SK-N-SH treated with all-trans-retinoic acid at 6 μM for 48 hours (cell line): Measurements from ENCODE around the gene PCDHGB1.

Source experiments
- ESRRG ChIP-seq: fragments of 250-450 bp; sonication (Bioruptor Pico); IDR thresholded peaks from 2 replicates; pipeline ENCODE4 v1.6.1; 2021; ENCODE audit warnings: mild to moderate bottlenecking
- RARB ChIP-seq: fragments of 250-450 bp; sonication (Bioruptor Pico); IDR thresholded peaks from 2 replicates; pipeline ENCODE4 v1.8.0; 2021; ENCODE audit warnings: mild to moderate bottlenecking, moderate library complexity
- TCF4 ChIP-seq: fragments of 250-450 bp; sonication (Bioruptor Pico); IDR thresholded peaks from 2 replicates; pipeline ENCODE4 v1.8.0; 2021; ENCODE audit warnings: mild to moderate bottlenecking, moderate library complexity, borderline replicate concordance
- TOX ChIP-seq: fragments of 250-450 bp; sonication (Bioruptor Pico); IDR thresholded peaks from 2 replicates; pipeline ENCODE4 v1.8.0; 2021; ENCODE audit warnings: mild to moderate bottlenecking, moderate library complexity, borderline replicate concordance
- ZC3H10 ChIP-seq: fragments of 250-450 bp; sonication (Bioruptor Pico); IDR thresholded peaks from 2 replicates; pipeline ENCODE4 v1.5.1; 2021; ENCODE audit warnings: mild to moderate bottlenecking, moderate library complexity
- ZFP3 ChIP-seq: fragments of 250-450 bp; sonication (Bioruptor Pico); IDR thresholded peaks from 2 replicates; pipeline ENCODE4 v1.5.0; 2020; ENCODE audit warnings: mild to moderate bottlenecking, moderate library complexity
- ZNF70 ChIP-seq: fragments of 450-650 bp; formaldehyde crosslinking; IDR thresholded peaks from 2 replicates; pipeline ENCODE4 v1.5.0; 2020; ENCODE audit warnings: mild to moderate bottlenecking, moderate library complexity
- TF ChIP-seq, protein P1 (sequence below): fragments of 250-450 bp; sonication (Bioruptor Pico); IDR thresholded peaks from 2 replicates; pipeline ENCODE4 v1.8.0; 2020; ENCODE audit warnings: mild to moderate bottlenecking, moderate library complexity, borderline replicate concordance
- TF ChIP-seq, protein P2 (sequence below): fragments of 250-450 bp; sonication (Bioruptor Pico); IDR thresholded peaks from 2 replicates; pipeline ENCODE4 v1.8.0; 2021; ENCODE audit warnings: low read depth, mild to moderate bottlenecking, moderate library complexity, borderline replicate concordance
- TF ChIP-seq, protein P3 (sequence below): fragments of 250-450 bp; sonication (Bioruptor Pico); IDR thresholded peaks from 2 replicates; pipeline ENCODE4 v1.5.0; 2020; ENCODE audit warnings: mild to moderate bottlenecking, moderate library complexity

DNA sequence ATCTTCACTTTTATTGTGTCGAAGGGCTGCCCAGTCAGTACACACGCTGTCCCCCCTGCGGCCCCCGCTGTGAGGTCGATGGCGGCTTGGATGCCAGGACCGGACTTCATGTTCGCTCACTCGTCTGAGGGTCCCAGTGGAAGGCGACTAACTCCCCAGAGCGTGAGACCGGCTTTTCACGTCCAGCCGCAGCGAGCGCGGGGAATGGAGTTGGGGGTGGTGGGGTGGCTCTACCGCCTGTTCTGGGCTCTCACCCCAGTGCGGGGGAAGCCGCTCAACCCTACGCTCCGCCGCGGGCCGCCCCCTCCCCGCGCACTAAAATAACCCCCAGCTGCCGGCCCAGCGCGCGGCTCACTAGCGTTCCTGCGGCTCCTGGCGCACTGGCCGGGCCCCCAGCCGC is 46.1 kb upstream of the PCDHGB1 start, which contains the start of gene SLC25A2:
- TF ChIP-seq, protein P1, sequence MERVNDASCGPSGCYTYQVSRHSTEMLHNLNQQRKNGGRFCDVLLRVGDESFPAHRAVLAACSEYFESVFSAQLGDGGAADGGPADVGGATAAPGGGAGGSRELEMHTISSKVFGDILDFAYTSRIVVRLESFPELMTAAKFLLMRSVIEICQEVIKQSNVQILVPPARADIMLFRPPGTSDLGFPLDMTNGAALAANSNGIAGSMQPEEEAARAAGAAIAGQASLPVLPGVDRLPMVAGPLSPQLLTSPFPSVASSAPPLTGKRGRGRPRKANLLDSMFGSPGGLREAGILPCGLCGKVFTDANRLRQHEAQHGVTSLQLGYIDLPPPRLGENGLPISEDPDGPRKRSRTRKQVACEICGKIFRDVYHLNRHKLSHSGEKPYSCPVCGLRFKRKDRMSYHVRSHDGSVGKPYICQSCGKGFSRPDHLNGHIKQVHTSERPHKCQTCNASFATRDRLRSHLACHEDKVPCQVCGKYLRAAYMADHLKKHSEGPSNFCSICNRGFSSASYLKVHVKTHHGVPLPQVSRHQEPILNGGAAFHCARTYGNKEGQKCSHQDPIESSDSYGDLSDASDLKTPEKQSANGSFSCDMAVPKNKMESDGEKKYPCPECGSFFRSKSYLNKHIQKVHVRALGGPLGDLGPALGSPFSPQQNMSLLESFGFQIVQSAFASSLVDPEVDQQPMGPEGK (CRISPR knock-in tag): no peak
- TF ChIP-seq, protein P2, sequence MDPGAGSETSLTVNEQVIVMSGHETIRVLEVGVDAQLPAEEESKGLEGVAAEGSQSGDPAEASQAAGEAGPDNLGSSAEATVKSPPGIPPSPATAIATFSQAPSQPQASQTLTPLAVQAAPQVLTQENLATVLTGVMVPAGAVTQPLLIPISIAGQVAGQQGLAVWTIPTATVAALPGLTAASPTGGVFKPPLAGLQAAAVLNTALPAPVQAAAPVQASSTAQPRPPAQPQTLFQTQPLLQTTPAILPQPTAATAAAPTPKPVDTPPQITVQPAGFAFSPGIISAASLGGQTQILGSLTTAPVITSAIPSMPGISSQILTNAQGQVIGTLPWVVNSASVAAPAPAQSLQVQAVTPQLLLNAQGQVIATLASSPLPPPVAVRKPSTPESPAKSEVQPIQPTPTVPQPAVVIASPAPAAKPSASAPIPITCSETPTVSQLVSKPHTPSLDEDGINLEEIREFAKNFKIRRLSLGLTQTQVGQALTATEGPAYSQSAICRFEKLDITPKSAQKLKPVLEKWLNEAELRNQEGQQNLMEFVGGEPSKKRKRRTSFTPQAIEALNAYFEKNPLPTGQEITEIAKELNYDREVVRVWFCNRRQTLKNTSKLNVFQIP (CRISPR knock-in tag): no peak
- TF ChIP-seq RARB (CRISPR knock-in tag) (no peak), ZC3H10 (CRISPR knock-in tag) (no peak), ZNF70 (CRISPR knock-in tag) (no peak), TOX (CRISPR knock-in tag) (no peak), ZFP3 (no peak), TCF4 (CRISPR knock-in tag) (no peak), ESRRG (CRISPR knock-in tag) (no peak)
- TF ChIP-seq, protein P3, sequence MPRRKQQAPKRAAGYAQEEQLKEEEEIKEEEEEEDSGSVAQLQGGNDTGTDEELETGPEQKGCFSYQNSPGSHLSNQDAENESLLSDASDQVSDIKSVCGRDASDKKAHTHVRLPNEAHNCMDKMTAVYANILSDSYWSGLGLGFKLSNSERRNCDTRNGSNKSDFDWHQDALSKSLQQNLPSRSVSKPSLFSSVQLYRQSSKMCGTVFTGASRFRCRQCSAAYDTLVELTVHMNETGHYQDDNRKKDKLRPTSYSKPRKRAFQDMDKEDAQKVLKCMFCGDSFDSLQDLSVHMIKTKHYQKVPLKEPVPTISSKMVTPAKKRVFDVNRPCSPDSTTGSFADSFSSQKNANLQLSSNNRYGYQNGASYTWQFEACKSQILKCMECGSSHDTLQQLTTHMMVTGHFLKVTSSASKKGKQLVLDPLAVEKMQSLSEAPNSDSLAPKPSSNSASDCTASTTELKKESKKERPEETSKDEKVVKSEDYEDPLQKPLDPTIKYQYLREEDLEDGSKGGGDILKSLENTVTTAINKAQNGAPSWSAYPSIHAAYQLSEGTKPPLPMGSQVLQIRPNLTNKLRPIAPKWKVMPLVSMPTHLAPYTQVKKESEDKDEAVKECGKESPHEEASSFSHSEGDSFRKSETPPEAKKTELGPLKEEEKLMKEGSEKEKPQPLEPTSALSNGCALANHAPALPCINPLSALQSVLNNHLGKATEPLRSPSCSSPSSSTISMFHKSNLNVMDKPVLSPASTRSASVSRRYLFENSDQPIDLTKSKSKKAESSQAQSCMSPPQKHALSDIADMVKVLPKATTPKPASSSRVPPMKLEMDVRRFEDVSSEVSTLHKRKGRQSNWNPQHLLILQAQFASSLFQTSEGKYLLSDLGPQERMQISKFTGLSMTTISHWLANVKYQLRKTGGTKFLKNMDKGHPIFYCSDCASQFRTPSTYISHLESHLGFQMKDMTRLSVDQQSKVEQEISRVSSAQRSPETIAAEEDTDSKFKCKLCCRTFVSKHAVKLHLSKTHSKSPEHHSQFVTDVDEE (CRISPR knock-in tag): no peak
